ENCODE measurements around the gene TMSB10. TPM values are rescaled to one million over a fixed set of nuclear protein-coding genes. Genes with fewer than 3 reads are reported as not detected.

Gene TMSB10
- total and polyA plus RNA-seq, 2 of the 13 experiments (the other 11 are each of a cell fraction or from before 2014, with no cell fraction given), result 665 to 708 TPM

GRCh38 chr2:84954329-84954728 is 48.9 kb downstream of the TMSB10 start (continued):
- TF ChIP-seq ZNF143 (CRISPR knock-in tag; IDR thresholded peaks at IDR 0.05) (no peak), PREB (CRISPR knock-in tag; IDR thresholded peaks at IDR 0.05) (no peak), GMEB2 (CRISPR knock-in tag; IDR thresholded peaks at IDR 0.05; ENCODE audit: low read depth) (no peak), CERS6 (CRISPR knock-in tag; IDR thresholded peaks at IDR 0.05) (no peak), NRL (CRISPR knock-in tag; IDR thresholded peaks at IDR 0.05; ENCODE audit: borderline replicate concordance) (no peak), ZFY (CRISPR knock-in tag; IDR thresholded peaks at IDR 0.05) (no peak), ZNF17 (CRISPR knock-in tag; IDR thresholded peaks at IDR 0.05) (no peak), NCOR1 (IDR thresholded peaks at IDR 0.05; ENCODE audit: borderline replicate concordance, low read length) (0 out of 2 replicates have a peak, but pooled peaks have one; percentile 12), RXRA (CRISPR knock-in tag; IDR thresholded peaks at IDR 0.05) (peak; percentile 83), U2AF1 (optimal IDR thresholded peaks at IDR 0.05; ENCODE audit: low read depth, low read length) (no peak), LCORL (IDR thresholded peaks at IDR 0.05) (no peak), LCORL (CRISPR knock-in tag; IDR thresholded peaks at IDR 0.05) (peak; percentile 90), MBD4 (IDR thresholded peaks at IDR 0.05; ENCODE audit: borderline replicate concordance, low read length) (no peak), ZNF232 (CRISPR knock-in tag; IDR thresholded peaks at IDR 0.05; ENCODE audit: borderline replicate concordance) (no peak), FOXK2 (IDR thresholded peaks at IDR 0.05) (peak; percentile 19; the same call in 1 of the 2 replicates), ZKSCAN8 (CRISPR knock-in tag; IDR thresholded peaks at IDR 0.05; ENCODE audit: borderline replicate concordance) (peak; percentile 69; the same call in 1 of the 2 replicates), MLXIP (CRISPR knock-in tag; IDR thresholded peaks at IDR 0.05; ENCODE audit: borderline replicate concordance) (no peak), HOMEZ (CRISPR knock-in tag; IDR thresholded peaks at IDR 0.05; ENCODE audit: low read depth) (peak; percentile 49; the same call in 1 of the 2 replicates), CCDC6 (CRISPR knock-in tag; IDR thresholded peaks at IDR 0.05) (no peak), PCBP2 (optimal IDR thresholded peaks at IDR 0.05; ENCODE audit: low read depth, low read length, poor library complexity, severe bottlenecking) (no peak), MAX (IDR thresholded peaks at IDR 0.05) (no peak), SOX6 (IDR thresholded peaks at IDR 0.05) (no peak), SOX6 (CRISPR knock-in tag; IDR thresholded peaks at IDR 0.05) (0 out of 2 replicates have a peak, but pooled peaks have one; percentile 28), ZNF260 (CRISPR knock-in tag; IDR thresholded peaks at IDR 0.05; ENCODE audit: borderline replicate concordance, low read depth) (no peak)

Measured in HepG2 (cell line).